ENCODE measurements around the gene OCA2.

OCA2 gene

DNA sequence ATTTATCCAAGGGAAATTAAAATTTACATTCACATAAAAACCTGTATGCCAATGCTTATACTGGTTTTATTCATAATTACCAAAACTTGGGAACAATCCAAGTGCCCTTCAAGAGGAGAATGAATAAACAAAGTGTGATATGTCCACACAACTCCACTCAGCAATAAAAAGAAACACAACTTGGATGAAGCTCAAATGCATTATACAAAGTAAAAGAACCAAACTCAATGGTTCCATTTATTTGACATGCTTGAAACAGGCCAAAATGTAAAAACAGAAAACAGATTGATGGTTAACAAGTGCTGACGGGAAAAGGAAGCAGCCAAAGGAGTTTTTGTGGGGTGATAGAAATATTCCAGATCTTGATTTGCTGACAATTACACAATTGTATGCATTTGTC is 23.5 kb downstream of the OCA2 start:
- no peak for DNase-seq

DNA sequence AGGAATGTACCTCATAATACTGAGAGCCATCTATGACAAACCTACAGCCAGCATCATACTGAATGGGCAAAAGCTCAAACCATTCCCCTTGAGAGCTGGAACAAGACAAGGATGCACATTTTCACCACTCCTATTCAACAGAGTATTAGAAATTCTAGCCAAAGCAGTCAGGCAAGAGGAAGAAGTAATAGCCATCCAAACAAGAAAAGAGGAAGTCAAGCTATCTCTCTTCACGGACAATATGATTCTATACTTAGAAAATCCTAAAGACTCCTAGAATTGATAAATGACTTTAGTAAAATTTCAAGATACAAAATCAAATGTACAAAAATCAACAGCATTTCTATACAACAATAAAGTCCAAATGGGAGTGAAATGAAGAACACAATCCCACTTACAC is 30.2 kb downstream of the OCA2 start:
- no peak for DNase-seq

DNA sequence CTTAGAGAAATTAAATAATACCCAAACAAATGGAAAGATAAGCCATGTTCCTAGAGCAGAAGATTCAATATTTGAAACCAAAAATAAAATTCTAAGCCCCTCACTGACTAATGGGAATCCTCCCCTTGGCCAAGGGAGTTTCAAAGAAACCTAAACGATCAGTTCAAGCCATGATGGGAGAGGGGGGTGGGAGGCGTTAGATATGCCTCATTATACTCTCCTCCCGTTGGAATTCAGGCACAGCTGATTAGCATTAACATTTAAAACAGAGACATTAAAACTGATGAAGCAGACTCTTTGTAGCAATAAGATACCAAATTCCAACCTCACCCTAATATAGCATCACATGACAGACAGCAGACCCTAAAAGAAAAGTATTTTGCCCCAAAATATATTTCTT is 32.9 kb downstream of the OCA2 start:
- no peak for DNase-seq

GRCh38 chr15:28060005-28060404 is 39.1 kb downstream of the OCA2 start:
- DNase-seq = no peak

DNA sequence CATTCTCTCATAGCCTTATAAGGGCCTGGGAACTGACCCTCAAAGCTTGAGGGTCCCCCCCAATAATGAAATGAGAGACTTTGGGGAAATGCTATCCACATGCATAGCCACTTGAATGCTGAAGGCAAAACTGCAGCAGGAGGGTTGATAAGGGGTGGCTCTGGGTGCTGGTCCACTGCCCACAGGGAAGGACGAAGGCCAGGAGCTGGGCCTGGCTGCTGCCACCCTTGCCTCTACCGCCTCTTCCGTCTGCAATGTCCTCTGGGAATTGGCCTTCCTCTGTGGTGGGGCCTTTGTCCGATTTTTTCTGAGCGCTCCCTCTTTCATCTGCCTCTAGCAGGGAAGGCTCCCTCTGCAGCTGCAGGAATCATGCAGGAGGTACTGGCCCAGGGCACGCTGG is 41.0 kb downstream of the OCA2 start:
- DNase-seq = no peak

DNA sequence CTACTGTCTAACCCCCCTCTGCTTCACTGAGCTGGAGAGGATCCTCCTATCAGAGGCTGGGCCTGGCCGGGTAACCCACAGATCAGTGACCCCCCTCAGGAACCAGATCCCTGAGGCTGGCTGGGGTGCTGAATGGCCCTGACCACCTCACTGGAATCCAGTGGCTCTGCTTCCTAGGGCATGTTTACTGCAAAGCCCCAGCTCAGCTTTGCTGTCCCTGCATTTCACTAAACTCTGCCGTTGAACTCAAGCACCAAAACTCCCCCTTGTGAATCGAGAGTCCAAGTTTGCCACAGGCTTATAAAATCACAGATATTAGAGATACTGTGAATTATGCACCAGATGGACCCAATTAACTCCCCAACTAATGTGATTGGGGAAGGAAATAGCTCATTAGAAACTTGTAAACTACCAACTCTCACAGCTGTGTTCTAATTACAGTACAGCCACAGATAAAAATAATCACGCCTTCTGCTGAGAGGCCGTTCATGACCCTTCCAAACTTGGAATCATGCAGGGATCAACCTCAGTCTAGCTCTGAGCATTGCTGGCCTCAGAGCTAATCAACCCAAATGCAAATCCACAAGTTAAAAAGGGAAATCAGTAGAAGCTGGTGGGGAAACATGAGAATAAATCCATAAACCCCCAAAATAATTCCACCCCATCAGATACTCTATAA is 47.0 kb downstream of the OCA2 start:
- no peak for DNase-seq

DNA sequence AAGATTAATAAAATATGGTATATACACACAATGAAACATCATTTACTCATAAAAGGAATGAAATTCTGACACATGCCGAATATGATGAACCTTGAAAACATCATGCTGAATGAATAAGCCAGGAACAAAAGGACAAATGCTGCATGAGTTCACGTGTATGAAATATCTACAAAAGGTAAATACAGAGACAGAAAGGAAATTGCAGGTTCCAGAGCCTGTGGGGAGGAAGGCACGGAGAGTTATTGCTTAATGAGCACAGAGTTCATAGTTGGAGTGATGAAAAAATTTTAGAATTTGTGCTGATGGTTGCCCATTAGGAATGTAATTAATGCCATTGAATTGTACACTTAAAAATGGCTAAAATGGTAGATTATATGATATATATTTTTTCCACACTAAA is 49.5 kb downstream of the OCA2 start:
- no peak for DNase-seq

GRCh38 chr15:28047277-28047676 is 51.8 kb downstream of the OCA2 start:
- DNase-seq = no peak

GRCh38 chr15:28044121-28044672 is 54.9 kb downstream of the OCA2 start:
- no peak for DNase-seq

GRCh38 chr15:28043691-28044091 is 55.4 kb downstream of the OCA2 start:
- DNase-seq = no peak

DNA sequence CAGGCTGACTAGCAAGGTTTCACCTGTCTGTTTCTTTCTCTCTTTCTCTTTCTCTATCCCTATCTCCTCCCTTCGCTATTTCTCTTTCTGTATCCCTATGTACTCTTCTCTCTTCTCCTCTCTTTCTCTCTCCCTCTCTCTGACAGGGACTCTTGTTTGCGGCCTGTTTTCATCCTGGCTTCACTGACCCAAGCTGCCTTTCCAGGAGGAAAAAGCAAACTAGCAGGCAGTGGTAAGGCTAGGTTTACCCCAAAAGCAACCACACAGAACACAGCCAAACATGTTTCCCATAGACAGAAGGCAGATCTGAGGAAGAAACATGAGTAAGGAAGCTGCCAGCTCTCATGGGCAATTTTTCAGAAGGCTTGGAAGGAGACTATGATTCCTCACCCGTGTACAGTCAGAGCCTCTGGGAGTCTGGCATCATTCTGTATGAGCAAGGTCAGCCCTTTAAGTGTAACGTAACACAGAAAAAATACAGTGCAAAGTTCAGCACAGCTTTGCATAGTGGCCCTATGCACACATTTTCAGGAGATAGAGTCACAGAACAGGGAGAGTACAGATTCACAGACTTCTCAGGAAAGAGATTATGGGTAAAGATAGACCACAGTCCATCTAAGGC is 61.0 kb downstream of the OCA2 start:
- DNase-seq = no peak

DNA sequence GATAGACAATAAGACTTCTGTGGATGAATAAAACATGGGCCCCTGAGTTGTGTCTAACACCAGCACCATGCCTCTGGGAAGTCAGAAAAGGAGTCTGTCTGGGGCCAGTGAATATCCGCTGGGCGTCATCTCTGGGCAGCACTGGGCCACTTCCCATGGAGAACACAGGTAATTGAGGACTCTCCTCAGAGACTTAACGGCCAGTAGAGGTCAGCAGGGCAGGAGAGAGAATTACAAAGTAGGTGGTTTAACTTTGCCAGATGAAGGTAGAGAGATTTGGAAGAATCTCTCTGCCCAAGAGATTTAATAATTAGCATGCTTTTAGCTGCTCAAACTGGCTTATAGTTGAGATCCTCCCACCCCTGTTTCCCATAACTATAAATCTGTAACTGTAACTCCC is 65.7 kb downstream of the OCA2 start:
- no peak for DNase-seq

DNA sequence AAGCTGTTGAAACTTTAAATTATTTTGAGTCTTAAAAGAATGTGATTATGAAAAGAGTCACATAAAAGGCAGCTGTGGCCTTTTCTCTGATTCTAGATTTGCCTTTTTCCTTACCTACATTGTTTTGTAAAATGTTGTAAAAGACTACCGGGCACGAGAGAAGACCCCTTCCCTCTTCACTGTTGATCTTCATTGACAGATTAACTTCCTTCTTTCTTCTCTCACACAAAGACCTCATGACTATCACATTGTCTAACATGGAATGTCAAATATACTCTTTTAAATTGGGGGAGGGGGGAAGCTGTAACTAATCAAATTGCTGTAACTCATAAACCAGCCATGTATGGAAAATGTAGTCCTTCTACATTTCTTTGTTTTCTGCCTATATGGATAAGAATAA is 68.3 kb downstream of the OCA2 start:
- DNase-seq = no peak

DNA sequence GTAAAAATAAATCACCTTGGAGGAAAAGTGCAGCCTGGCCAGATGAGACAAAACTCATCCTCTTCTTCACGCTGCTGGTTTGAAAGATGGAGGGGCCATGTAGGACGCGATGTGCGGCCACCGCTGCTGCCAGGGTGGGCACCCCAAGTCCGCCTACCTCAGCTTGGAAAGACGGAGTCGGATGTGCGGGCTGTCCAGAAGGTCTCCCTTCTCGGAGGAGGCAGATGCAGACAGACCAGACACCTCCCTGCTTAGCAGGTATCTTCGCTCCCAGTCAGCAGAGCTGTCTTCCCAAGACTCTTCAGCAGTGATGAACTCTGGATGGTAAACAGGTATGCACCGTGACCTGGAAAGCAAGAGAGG is 71.4 kb downstream of the OCA2 start:
- DNase-seq = no peak

DNA sequence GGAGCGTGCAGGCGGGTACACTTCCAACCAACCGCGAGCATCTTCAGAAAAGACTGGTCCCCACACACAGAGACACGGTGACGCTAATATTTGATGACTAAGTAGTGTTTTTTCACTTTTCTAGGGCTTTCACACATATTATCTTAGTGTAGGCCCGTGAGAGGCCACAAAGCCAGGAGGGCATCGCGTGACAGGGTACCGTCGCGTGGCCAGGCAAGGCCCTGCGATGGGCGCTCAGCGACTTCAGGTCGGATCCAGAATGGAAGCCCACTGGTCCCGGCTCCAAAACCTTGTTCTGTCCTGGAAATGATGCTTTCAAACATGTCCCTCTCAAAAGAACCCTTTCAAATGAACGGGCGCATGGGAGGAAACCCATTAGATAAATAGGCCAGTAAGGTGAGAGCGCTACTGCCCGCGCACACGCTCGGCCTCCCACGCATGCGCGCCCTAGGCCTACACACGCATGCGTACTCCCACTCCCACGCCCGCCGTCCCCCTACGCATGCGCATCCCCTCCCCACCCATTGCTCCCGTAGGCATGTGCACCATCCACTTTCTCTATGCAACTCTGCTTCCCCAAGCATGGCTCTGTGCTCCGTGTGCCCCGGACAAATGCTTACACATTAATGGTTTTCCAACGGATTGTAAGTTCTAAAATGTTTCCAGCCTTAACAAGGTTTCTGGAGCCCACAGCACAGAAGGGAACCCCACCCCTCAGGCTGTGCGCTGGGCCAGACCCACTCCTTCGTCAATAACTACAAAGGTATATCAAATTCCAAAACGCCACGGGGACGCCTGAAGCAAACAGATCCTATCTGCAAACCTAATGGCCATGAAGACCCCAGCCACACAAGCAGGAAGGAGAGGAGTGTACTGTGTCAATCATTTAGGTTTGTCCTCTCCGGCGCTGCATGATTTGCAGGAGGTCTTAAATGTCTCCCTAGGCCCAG is 72.1 kb downstream of the OCA2 start:
- DNase-seq = no peak

- no peak for DNase-seq
Measured at GRCh38 chr15:28026221-28026620, 72.9 kb downstream of the OCA2 start.

GRCh38 chr15:28025413-28025812 is 73.7 kb downstream of the OCA2 start:
- DNase-seq = no peak

DNA sequence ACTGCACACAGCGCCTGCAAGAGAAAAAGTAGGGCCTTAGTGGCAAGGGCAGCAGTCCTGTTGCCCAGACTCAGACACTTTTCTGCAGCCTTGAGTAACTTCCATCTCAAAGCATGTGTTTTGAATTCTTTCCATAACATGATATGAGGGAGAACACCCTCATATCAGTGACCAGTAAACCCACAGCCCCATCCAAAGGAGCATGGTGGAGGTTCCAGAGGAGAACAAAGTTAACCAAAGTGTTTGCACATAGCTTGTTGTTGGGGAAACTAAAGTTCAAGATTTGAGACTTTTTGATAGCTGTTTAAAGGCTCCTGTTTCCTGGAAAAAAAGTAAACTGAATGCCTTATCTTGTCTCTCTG is 74.2 kb downstream of the OCA2 start:
- DNase-seq = no peak

GRCh38 chr15:28023933-28024888 is 74.9 kb downstream of the OCA2 start:
- DNase-seq = no peak

- no peak for DNase-seq
Measured at GRCh38 chr15:28023422-28023821, 75.7 kb downstream of the OCA2 start.

GRCh38 chr15:28022961-28023360 is 76.2 kb downstream of the OCA2 start:
- no peak for DNase-seq

GRCh38 chr15:28022181-28022580 is 76.9 kb downstream of the OCA2 start:
- DNase-seq = no peak

All from CD4-positive, alpha-beta T cell treated with Interleukin-4 for 1 hour (primary cell).